Urothelium cell line (cell line): ENCODE results near the gene ZDHHC14.

Source experiments
- DNase-seq: peaks from one replicate; pipeline ENCODE4 v3.0.0; 2011; ENCODE audit warnings: low spot score, mixed read lengths
- FAIRE-seq: peaks from 2 replicates; lab custom pipeline; 2011; peaks lifted over from hg19 to GRCh38; lab: Jason Lieb, UNC

Gene ZDHHC14

DNA sequence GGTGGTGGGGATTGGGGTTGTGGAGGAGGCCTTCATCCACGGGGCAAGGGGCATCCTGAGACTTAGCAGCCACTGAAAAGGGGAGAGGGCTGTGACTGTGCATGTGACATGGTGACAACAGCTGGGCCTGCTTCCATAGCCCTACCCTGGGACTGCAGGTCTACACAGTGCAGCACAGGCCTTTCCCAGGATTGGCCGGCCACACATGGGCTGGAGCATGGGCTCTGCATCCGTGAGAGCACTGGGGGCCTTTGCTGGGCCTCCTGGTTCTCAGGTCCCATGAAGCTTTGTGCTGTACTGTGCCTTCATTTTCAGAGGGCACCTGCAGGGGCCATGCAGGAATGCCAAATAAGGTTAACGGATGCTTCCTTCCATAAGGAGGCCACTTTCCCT lies 56.0 kb downstream of the ZDHHC14 start:
- FAIRE-seq (no peak), DNase-seq (no peak)

DNA sequence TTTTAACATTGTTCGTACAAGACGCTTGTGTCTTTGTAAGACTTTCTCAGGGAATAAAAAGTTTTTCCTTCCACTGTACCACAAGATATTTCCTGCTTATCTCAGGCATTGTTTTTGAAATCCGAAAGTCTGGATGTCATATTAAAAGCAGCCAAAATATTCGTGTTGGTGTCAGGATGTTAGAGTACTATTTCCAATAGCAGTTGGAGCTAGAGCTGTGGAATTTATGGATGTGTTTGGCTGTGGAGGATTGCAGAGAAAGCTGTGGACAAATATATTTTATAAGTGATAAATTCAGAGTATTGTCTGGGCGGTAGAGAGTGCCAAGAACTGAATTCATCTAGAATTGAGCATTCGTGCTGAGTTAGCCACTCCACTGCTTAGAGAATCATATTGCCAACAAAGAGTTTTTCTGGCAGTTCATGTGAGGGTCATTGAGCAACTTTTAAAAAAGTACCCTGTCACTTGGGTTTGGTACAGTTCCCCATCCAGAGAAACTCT lies 57.7 kb downstream of the ZDHHC14 start:
- DNase-seq: no peak
- FAIRE-seq: no peak

DNA sequence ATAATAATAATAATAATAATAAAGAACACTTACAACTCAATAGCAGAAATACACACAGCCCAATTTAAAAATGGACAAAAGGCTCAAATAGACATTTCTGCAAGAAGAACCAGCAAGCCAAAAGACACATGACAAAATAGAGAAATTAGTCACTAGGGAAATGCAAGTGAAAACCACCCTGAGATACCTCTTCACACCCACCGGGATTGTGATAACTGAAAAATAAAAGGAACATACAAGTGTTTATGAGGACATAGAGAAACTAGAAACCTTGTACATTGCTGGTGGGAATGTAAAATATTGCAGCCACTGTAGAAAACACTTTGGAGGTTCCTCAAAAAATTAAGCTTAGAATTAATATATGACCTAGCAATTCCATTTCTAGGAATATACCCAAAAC lies 59.2 kb downstream of the ZDHHC14 start:
- DNase-seq (no peak), FAIRE-seq (no peak)

DNA sequence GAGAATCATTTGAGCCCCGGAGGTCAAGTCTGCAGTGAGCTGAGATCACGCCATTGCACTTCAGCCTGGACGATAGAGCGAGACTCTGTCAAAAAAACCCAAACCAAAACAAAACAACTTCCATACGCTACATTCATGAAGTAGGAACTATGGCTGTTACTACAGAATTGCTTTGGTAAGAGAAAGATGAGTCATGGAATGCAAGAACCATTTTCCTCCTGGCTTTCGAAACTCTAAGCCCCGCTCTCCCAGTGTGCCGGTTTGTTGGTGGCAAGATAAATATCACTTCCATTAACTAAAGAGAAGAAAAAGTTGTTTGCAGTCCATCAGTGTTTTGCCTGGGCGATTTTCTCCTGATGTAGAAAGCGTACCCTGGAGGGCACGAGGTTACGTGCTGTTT lies 61.3 kb downstream of the ZDHHC14 start:
- DNase-seq (no peak), FAIRE-seq (no peak)

DNA sequence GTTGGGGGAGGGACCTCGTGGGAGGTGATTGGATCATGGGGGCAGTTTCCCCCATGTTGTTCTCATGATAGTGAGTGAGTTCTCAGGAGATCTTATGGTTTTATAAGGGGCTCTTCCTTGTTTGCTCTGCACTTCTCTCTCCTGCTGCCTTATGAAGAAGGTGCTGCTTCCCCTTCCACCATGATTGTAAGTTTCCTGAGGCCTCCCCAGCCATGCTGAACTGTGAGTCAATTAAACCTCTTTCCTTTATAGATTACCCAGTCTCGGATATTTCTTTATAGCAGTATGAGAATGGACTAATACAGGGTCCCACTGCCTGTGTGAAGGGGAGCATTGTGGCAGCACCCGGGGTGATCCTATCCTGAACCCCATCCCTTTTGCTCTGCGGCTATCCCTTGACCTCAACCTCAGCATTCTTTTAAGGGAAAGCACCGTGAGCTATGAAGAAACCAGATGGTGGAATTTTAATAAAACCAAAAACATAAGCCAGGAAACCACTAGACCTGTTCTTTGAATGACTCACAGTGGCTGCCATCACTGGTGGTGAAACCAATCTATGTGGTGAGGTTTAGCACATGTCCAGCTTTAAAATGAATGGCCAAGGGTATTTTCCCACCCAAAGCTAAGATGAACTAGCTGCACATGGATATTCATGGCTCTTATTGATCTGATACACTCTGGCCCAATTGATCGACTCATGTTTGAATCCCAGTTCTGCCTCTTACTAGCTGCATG lies 62.2 kb downstream of the ZDHHC14 start:
- peak; percentile 26 for DNase-seq
- no peak for FAIRE-seq

DNA sequence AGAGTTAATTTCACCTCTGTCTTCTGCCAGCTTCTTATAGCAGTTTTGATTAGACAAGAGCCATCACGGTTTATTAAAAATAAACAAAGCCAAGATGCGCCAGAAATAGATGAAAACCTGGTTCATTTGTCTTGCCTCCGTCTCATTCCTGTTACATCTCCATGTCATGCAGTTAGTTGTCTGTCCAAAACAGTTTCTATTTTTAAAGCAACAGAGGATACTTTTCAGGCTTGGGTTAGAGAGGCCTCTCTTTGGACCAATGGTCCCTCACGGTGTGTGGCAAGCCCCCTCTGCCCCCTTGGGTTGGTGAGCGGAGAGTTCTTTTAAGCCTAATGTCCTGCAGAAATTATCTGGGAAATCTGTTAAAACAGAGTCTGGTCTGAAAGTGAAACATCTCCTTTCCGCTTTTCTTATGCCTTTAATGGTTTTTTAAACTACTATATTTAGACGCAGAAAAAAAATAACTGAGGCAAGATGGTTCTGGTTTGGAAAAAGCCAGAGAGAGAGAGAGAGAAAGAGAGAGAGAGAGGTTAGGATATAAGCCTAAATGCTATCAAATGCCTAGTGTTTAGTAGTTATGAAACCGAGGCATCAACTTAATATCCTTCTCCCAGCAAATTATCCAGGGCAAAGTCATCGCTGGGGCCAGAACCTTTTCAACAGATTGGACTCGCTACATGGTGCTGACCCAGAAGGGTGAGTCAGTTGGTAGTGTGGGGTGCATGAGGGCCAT lies 64.5 kb downstream of the ZDHHC14 start:
- DNase-seq (no peak), FAIRE-seq (no peak)

DNA sequence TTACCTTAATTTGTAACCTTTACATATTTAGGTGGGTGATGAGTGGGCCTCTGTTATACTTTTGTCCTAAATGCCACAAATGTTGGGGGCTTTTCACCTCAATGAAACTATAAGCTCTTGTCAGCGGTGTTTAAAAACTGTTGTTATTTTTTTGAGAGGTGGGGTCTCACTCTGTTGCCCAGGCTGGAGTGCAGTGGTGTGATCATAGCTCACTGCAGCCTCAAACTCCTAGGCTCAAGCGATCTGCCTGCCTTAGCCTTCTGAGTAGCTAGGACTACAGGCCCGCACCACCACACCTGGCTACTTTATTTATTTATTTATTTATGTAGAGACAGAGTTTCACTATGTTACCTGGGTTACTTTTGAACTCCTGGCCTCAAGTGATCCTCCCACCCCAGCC lies 66.7 kb downstream of the ZDHHC14 start:
- DNase-seq (no peak), FAIRE-seq (no peak)

DNA sequence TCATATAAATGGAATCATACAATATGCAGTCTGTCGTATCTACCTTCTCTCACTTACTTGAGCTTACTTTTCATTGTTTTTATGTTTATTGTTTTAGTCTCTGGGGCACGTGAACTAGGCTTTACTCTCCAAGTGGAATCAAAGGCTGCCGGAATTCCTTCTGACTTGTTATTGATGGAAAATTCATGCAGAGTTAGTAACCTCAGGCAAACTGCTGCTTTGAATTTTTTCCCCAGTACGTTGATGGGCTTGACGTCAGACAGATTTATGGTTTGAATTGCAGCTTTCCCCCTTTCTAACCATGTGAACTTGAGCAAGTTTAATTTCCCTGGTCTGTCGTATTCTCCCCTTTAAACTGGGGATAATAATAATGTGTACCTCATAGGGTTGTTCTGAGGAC lies 68.6 kb downstream of the ZDHHC14 start:
- DNase-seq: no peak
- FAIRE-seq: no peak

DNA sequence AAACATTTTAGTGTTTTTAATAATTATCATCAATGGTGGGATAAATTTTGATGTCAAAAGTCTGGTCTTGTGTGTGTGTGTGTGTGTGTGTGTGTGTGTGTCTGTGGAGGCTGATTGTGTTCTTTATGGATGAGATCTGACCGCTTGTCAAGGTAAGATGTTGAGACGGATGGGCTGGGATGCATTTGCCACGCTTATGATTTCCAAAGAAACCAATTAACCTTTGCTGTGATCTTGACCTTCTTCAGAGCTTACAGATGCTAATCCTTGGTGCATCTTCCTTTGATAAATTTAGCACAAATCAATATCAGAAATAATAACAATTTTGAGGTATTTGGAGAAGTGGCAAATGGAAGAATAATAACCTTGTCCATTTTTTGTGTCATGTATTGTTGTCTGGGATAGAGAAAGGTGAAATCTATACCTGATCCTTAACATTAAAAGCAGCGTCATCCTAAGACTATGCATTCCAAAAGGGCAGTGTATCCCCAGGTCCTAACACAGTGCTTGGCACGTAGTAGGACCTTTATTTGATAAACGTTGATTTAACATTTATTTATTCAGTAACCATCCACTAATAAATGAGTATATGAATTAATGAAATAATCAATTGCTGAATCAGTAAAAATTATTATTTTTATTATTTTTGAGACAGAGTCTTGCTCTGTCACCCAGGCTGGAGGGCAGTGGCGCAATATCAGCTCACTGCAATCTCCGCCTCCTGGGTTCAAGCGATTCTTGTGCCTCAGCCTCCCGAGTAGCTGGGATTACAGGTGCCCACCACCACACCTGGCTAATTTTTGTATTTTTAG lies 70.1 kb downstream of the ZDHHC14 start:
- DNase-seq (no peak), FAIRE-seq (no peak)

DNA sequence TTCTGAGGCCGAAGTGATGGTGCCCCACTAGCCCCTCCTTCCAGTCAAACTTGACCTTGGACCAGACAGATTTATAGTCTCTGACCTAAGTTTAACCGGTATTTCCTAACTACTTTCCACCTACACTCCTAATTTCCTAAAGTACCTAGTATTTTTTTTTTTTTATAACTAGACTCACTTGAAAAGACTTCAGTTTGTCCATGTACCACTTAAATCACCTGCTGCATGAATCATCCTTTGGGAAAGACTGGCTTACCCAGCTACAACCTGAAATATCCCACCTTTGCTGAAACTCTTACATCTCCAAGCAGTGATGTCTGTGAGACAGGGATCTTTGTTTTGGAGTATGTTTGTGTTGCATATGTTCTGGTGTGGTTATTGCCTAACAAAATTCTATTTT lies 71.1 kb downstream of the ZDHHC14 start:
- FAIRE-seq (no peak), DNase-seq (no peak)

DNA sequence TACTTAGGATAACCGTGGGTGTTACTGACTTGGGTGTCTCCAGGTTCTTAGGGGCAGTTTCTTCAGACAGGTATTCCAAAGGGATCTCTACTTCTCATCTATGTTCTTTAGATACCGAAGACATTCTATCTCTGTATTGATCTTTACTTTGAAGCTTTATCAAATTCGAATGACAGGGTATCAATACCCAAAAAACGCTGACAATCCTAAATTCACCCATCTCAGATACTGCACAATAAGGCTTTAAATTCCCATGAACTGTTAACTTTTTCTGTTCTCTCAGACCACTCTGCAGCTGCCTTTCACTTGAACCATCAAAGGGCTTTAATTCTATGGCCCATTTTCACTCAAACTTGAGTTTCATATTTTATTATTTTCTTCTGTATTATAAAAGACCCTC lies 72.1 kb downstream of the ZDHHC14 start:
- no peak for DNase-seq
- no peak for FAIRE-seq

DNA sequence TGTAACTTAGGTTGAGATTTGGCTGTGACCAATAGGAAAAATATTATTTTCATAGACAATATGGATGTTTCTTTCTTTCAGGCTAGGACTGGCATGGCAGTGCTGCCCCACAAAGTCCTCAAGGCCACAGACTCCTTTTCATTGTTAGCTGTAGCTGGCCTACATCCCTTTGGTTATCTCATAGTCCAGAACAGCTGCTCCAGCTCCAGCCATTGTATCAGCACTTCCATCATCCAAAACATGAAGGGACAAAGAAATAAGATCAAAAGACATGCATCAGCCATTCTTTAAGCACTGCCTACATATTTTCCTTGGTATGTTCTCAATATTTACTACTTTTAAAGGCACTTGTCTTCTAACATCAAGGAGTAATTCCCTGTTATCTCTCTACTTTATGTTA lies 73.0 kb downstream of the ZDHHC14 start:
- DNase-seq: no peak
- FAIRE-seq: no peak

DNA sequence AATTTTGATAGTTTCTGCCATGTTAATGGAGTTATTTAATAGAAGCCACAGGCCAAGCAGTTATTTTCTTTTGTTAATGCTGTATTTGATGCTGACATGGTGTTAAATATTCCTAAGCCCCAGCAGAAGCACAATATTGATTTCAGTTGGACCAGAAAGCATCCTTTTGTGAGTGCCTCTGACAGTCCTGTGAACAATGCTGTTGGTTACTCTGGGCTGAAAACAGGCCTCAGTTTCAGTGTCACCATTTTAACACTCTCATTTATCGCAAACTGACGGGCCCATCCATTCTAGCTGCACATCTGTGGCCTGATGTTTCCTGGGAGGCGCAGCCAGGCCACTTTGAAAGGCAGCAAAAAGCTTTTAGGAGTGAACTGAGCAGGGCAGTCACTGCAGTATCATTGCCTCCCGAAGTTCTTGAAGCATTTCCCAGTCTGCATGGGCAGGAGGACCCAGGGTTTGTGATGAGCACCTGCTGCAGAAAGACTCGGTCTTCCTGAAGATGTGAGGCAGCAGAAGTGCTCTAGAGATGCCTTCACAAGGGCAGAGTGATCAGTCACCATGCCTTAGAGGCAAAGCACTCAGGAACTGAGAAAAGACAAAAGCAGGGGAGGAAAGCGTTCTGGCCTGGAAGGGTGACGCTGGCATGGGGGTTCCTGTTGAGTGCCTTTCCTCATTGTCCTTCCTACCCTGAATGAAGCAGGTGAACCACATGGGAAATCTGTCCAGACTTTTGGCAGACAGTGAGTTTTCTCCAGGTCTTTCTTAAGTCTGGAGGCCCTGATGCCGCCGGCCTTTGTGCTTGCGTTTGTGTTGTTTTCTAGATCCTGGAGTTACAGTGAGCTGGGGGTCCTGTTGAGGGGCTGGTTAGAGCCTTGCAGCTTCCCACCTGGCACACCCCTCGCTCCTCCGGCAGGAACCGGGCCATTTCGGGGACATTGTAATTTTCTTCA lies 74.0 kb downstream of the ZDHHC14 start:
- DNase-seq (no peak), FAIRE-seq (no peak)

DNA sequence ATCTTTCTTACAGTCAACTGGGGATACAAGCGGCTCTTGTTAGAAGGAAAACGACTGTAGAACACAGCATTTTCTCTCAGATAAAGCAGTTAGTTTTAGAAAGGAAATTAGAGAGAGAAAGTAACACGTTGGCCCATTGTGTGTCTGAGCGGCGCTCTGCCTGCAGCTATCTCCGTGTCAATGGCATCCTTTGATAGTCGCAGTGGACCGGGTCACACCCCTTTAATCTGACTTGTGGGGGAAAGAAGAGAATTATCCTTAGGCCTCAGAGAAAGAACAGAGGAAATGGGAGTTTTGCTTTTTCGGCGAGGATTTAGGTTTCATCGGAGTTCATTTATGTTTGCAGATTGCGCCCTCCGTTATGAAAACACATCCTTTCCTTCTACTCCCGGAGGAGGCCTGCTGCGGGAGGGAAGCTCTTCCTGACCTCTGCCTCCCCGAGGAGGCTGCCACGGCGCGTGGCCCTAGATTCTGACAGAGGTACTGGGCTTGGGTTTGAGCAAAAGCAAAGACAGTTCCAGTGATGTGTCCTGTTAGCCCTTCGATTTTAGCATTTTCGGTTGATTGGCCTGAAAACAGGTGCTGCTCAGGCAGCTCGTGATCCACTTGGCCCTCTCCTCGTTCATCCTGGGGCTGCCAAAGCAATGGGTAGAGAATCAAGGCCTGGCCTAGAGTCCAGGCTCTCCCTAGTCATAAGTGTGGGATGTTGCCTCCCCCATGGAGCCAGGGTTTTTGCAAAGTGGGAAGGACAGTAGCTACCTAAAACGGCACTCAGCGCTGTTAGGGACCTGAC lies 74.9 kb downstream of the ZDHHC14 start:
- no peak for FAIRE-seq

DNA sequence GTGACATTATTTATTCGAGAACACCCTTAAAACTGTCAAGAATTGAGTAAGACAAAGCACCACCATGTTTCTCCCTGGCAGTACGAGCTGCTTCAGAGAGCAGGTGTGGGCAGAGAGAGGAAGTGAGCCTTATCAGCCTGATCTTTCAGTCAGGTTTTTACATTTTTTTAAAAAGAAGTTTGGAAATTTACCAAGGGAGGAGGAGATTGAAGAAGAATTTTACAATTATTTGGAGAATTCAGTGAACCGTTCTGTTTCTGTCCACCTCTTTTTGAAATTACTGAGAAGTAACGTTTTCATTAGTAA lies 75.5 kb downstream of the ZDHHC14 start:
- FAIRE-seq (no peak), DNase-seq (no peak)

More for the DNA sequence above, 74.9 kb downstream of the ZDHHC14 start:
- DNase-seq: no peak

DNA sequence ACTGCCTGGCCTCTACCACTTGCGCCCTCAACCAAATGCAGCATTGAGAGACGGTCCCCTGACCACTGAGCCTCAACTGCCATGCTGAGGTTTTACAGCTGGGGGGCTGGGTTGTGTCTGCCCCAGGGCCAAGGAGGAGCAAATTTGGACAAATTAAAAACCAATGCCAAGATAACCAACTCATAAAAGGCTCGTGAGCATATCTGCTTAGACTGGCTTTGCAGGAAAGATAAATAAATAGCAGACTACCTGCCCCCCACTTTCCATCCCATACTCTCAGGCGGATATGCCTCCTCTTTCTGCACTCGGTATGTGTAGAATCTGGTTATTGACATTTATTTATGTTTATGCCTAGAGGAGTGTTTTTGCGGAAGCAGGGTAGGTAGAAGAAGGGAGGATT lies 76.8 kb downstream of the ZDHHC14 start:
- FAIRE-seq (no peak), DNase-seq (no peak)

DNA sequence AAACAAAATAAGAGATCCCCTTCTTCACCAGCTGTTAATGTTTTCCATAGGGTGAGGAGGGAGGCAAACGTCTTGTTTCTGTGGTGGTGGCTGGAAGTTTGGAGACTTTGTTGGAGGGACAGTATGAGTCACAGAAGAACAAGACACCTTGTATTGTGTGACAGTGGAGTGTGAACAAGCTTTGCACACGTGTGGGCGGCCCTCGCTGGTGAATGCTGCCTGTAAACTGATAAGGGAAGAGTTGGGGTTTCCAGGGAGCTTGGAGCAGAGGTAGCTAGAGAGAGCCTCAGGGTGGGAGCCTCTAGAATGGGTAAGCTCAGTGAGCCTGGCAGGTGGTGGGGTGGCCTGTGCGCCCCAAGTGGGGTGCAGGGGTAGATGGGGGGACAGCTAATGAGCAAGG lies 78.3 kb downstream of the ZDHHC14 start:
- FAIRE-seq: no peak

DNA sequence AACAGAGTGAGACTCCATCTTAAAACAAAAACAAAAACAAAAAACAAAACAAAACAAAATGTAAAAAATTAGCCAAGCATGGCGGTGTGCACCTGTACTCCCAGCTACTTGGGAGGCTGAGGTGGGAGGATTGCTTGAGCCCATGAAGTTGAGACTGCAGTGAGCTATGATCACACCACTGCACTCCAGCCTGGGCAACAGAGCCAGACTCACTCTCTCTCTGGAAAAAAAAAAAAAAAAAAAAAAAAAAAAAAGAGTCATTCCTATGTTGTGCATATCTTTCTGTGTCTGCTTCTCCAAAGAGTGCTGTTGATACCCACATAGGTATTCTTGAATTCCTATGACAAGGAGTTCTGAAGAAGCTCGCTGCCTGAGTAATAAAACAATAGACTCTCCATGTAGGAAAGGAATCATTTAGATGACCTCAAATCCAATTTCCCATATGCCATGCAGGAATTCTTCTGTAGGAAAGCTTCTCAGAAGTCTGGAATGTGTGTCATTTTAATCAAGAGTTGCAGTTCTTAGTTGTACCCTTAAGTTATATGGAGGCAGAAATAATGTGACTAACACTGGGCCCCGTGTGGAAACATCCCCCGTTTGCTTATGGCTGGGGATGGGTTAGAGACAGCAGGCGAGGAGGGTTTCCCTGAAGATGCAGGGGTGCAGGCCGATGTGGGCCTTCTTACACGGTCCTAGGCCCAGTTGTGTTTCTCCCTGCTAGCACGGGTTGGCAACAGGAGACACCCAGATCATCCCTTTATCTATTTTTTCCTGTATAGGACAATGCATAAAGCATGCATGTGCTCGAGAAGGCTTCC lies 79.4 kb downstream of the ZDHHC14 start:
- FAIRE-seq: no peak
- no peak for DNase-seq

More for the DNA sequence above, 78.3 kb downstream of the ZDHHC14 start:
- DNase-seq: no peak
